Measurements from ENCODE around the gene SELENOS.

DNA sequence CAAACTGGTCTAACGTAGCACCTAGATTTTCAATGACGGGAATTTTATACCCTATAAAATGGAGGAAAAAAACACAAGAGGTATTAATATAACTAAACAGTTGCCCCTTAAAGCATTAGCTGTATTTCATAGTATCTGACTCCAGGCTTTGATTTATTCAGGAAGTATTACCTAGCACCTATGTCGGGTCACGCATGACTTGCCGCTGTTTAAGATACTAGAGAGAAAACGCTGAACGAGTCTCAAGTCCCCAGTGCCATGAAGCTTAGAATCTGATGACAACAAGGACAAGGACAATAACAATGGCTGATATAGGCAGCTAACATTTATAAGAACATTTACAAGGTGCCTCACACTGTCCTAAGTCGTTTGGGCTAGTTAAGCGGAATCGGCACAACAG is 15.8 kb upstream of the SELENOS start:
- TF ChIP-seq ZNF274 (IDR thresholded peaks at IDR 0.05; ENCODE audit: low read depth, low read length), result no peak
- no peak for TF ChIP-seq YY1 (IDR thresholded peaks at IDR 0.05; ENCODE audit: insufficient read depth, insufficient read length)
- no peak for TF ChIP-seq SUZ12 (IDR thresholded peaks at IDR 0.05; ENCODE audit: extremely low read depth, insufficient read depth, insufficient read length)

Data from NT2/D1 (cell line).